Suprapubic skin (tissue), 3 donors: ENCODE results near the gene SCAF1.

Source experiments
- POLR2A ChIP-seq, 2 donors: fragments of 450-650 bp; IDR thresholded peaks; one replicate each; pipeline ENCODE4 v1.6.1; 2017; ENCODE audit warnings: antibody characterized with exemption in 2 of 2, mild to moderate bottlenecking in 2 of 2, moderate library complexity in 2 of 2
- TF ChIP-seq, protein P1 (sequence below), 2 donors: fragments of 200-600 bp in 1 of 2; fragments of 450-650 bp in 1 of 2; sonication (generic) in 1 of 2; IDR thresholded peaks; one replicate each; pipeline ENCODE4 v1.5.1; 2016 to 2019; ENCODE audit warnings: antibody characterized with exemption in 2 of 2, mild to moderate bottlenecking in 1 of 2, moderate library complexity in 1 of 2

GRCh38 chr19:49592486-49593232 is 49.4 kb upstream of the SCAF1 start:
- TF ChIP-seq, protein P1, sequence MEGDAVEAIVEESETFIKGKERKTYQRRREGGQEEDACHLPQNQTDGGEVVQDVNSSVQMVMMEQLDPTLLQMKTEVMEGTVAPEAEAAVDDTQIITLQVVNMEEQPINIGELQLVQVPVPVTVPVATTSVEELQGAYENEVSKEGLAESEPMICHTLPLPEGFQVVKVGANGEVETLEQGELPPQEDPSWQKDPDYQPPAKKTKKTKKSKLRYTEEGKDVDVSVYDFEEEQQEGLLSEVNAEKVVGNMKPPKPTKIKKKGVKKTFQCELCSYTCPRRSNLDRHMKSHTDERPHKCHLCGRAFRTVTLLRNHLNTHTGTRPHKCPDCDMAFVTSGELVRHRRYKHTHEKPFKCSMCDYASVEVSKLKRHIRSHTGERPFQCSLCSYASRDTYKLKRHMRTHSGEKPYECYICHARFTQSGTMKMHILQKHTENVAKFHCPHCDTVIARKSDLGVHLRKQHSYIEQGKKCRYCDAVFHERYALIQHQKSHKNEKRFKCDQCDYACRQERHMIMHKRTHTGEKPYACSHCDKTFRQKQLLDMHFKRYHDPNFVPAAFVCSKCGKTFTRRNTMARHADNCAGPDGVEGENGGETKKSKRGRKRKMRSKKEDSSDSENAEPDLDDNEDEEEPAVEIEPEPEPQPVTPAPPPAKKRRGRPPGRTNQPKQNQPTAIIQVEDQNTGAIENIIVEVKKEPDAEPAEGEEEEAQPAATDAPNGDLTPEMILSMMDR (IDR thresholded peaks at IDR 0.05), result no peak
- TF ChIP-seq POLR2A (IDR thresholded peaks at IDR 0.05), result no peak
